GM19372 (cell line): ENCODE measurements around the gene CATSPER1.
A peak's percentile ranks its signal among the peaks of the same experiment; 100 is the strongest.
"Not testable (repeated sequence)": the region's sequence is repeated elsewhere in the genome, so short reads cannot be mapped to it uniquely, and the experiment has no call there.

Experiments used
- ATAC-seq: cut with Tn5 transposase; IDR thresholded peaks from one replicate; pipeline ENCODE4 v1.9.1; 2021; ENCODE audit warnings: mild to moderate bottlenecking, low read depth, moderate library complexity; ENCODE audit not compliant: unreplicated experiment

The CATSPER1 gene

GRCh38 chr11:66052664-66052982, 26.3 kb upstream of the CATSPER1 start:
- ATAC-seq, result no peak

- peak; percentile 99 for ATAC-seq
These were observed 25.7 kb upstream of the CATSPER1 start, which contains the start of gene SF3B2 for GRCh38 chr11:66051766-66052663. SF3B2 (plus strand) TSS chr11:66052364; CDS start chr11:66052385, 21 bp downstream.

GRCh38 chr11:66051371-66051765, 25.1 kb upstream of the CATSPER1 start:
- no peak for ATAC-seq

GRCh38 chr11:66050581-66051231, 24.4 kb upstream of the CATSPER1 start:
- ATAC-seq, result no peak

GRCh38 chr11:66048547-66049323, 22.5 kb upstream of the CATSPER1 start, which contains the start of gene GAL3ST3:
GAL3ST3 (minus strand) TSS chr11:66049161; CDS start chr11:66045415, 3,746 bp downstream.
- no peak for ATAC-seq

GRCh38 chr11:66047541-66048365, 21.5 kb upstream of the CATSPER1 start:
- ATAC-seq, result no peak

GRCh38 chr11:66046901-66047300, 20.6 kb upstream of the CATSPER1 start:
- no peak for ATAC-seq

GRCh38 chr11:66045177-66045639, 18.9 kb upstream of the CATSPER1 start:
- no peak for ATAC-seq

- no peak for ATAC-seq
These were observed 18.5 kb upstream of the CATSPER1 start for GRCh38 chr11:66044757-66045156.

- no peak for ATAC-seq
These were observed 17.0 kb upstream of the CATSPER1 start for GRCh38 chr11:66042996-66043906.

GRCh38 chr11:66042227-66042995, 16.1 kb upstream of the CATSPER1 start:
- ATAC-seq, result no peak

GRCh38 chr11:66039765-66040164, 13.5 kb upstream of the CATSPER1 start:
- ATAC-seq, result no peak

GRCh38 chr11:66037327-66037726, 11.0 kb upstream of the CATSPER1 start:
- no peak for ATAC-seq

- ATAC-seq, result no peak
These were observed 10.0 kb upstream of the CATSPER1 start for GRCh38 chr11:66036334-66036710.

GRCh38 chr11:66035653-66036333, 9.5 kb upstream of the CATSPER1 start:
- ATAC-seq, result no peak

- ATAC-seq, result no peak
These were observed 6.9 kb upstream of the CATSPER1 start for GRCh38 chr11:66032957-66033735.

- not testable (repeated sequence) for ATAC-seq
These were observed 3.2 kb downstream of the CATSPER1 start for GRCh38 chr11:66023186-66023440.
